PFSK-1 (cell line): Measurements from ENCODE around the gene WSCD2.

ENCODE experiments used
- FOXP2 ChIP-seq: optimal IDR thresholded peaks from 2 replicates; pipeline ENCODE3; 2011; ENCODE audit warnings: borderline replicate concordance, control low read depth, inconsistent platforms; ENCODE audit not compliant: insufficient read depth; ENCODE audit errors: extremely low read length, extremely low read depth
- POLR2AphosphoS5 ChIP-seq: IDR thresholded peaks from 2 replicates; pipeline ENCODE4 v1.6.1; 2012; ENCODE audit warnings: low read depth, mild to moderate bottlenecking, control low read depth, low read length, moderate library complexity
- REST ChIP-seq, 2 experiments: IDR thresholded peaks; 2 replicates each; pipeline versions ENCODE4 v1.6.1 to v1.8.0; 2011 to 2012; ENCODE audit warnings: low read depth in 2 of 2, low read length in 2 of 2, control low read depth in 1 of 2, inconsistent platforms in 1 of 2, mild to moderate bottlenecking in 1 of 2, moderate library complexity in 1 of 2; ENCODE audit not compliant: insufficient read depth in 1 of 2
- SIN3A ChIP-seq: IDR thresholded peaks from 2 replicates; pipeline ENCODE4 v1.6.1; 2012; ENCODE audit warnings: mild to moderate bottlenecking, low read length, moderate library complexity, borderline replicate concordance; ENCODE audit not compliant: insufficient read depth
- TAF1 ChIP-seq: IDR thresholded peaks from 2 replicates; pipeline ENCODE4 v1.6.1; 2012; ENCODE audit warnings: low read length, control low read depth, borderline replicate concordance; ENCODE audit not compliant: insufficient read depth

WSCD2 gene

GRCh38 chr12:108116254-108116653 is 12.8 kb upstream of the WSCD2 start:
- TF ChIP-seq TAF1, result no peak
- TF ChIP-seq REST (IDR thresholded peaks at IDR 0.05; ENCODE audit: insufficient read depth in 1 of 2, low read depth in 2 of 2, low read length in 2 of 2), result no peak
- TF ChIP-seq POLR2AphosphoS5, result no peak
- TF ChIP-seq SIN3A, result no peak
- TF ChIP-seq FOXP2, result no peak

- TF ChIP-seq TAF1 (no peak), POLR2AphosphoS5 (no peak), SIN3A (no peak), REST (IDR thresholded peaks at IDR 0.05; ENCODE audit: insufficient read depth in 1 of 2, low read depth in 2 of 2, low read length in 2 of 2) (no peak), FOXP2 (no peak)
These were observed 12.4 kb upstream of the WSCD2 start for GRCh38 chr12:108116699-108117098.

DNA sequence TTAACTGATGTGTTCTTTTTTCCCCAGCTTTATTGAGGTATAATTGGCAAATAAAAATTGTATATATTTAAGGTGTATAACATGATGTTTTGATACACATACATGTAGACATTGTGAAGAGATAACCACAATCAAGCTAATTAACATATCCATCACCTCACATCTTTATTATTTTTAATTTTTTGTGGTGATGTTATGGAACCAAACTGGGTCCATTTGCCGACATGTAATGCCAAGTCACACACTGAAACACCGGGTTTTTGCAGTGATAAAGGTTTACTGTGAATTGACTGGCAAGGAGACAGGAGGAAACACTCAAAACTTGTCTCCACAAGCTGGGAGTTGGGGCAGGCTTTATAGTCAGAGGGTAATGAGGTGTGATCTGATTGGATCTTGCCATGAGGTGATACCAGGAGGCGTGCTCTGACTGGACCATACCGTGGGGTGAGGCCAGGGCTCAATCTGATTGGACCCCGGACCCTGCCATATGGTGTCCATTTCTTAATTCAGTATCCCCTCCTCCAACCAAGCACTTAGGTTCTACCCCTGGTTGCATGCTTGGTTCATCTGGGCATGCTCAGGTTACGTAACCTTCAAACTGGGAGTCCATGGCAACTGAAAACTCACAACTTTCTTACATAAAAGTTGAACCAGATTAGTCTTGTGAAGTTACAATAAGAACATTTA is 11.8 kb upstream of the WSCD2 start:
- TF ChIP-seq TAF1 (no peak), REST (IDR thresholded peaks at IDR 0.05; ENCODE audit: insufficient read depth in 1 of 2, low read depth in 2 of 2, low read length in 2 of 2) (no peak), SIN3A (no peak), POLR2AphosphoS5 (no peak), FOXP2 (no peak)

- no peak for TF ChIP-seq REST (IDR thresholded peaks at IDR 0.05; ENCODE audit: insufficient read depth in 1 of 2, low read depth in 2 of 2, low read length in 2 of 2)
- TF ChIP-seq POLR2AphosphoS5, result no peak
- TF ChIP-seq FOXP2, result no peak
- no peak for TF ChIP-seq SIN3A
- no peak for TF ChIP-seq TAF1
These were observed 11.2 kb upstream of the WSCD2 start for GRCh38 chr12:108117902-108118301.
